Activated CD4-positive, alpha-beta T cell treated with anti-CD3 and anti-CD28 coated beads, Interleukin-2, amount 50 U/mL, for 16 hours (primary cell): Measurements from ENCODE around the gene LHX4.

Experiments
- DNase-seq: peaks from one replicate; pipeline ENCODE4 v3.0.0-alpha.2; 2020

The LHX4 gene

DNA sequence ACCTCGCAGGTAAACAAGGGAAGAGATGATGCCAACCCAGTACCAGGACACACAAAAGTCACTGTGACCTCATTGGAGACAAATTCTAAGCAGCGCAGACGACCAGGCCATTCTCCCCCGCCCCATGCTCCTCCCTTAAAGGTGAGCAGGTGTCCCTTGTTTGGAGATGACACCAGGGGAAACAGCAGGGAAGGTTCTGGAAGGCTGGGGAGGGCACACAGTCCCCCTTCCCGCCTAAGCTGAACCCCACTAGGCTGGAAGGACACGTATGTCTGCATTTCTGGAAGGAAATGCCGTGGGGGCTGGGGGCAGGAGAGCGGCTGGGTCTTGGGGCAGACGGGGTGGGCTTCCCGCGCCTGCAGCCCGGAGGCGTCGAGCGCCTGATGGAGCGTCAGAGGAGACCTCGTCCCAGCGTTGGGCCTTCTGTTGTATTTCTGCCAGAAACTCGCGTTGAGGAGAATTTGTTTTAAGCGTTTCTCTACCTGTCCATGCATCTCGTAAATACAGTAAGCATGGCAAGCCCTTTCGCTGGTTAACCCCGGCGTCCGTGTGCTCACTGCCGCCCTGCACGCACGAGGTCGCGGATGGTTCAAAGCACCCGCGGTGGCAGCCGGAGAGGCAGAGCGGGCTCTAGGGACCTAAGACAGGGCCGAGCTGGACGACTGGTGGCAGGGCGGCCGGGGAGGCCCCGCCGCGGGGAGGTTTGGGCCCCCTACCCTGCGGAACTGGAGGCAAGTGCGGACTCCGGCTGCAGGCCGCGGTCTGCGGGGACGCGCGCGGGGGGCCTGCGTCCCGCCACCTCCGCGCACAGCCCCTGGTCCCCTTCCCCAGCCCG lies 1.2 kb upstream of the LHX4 start:
- no peak for DNase-seq

DNA sequence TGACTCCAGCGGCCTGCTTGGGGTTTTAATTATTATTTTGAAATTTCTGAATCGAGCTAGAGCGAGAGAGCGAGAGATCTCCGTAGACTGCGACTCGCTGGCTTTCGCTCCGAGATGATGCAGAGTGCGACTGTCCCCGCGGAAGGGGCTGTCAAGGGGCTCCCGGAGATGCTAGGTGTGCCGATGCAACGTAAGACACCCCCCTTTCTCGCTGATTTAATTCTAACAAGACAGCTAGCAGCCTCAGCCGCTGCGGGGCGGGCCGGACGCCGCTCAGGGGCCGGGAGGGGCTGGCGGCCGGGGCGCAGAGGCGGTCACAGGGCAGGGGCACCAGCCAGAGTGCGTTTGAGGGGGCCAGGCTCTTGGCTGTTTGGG lies 339 bp downstream of the LHX4 start:
- no peak for DNase-seq

DNA sequence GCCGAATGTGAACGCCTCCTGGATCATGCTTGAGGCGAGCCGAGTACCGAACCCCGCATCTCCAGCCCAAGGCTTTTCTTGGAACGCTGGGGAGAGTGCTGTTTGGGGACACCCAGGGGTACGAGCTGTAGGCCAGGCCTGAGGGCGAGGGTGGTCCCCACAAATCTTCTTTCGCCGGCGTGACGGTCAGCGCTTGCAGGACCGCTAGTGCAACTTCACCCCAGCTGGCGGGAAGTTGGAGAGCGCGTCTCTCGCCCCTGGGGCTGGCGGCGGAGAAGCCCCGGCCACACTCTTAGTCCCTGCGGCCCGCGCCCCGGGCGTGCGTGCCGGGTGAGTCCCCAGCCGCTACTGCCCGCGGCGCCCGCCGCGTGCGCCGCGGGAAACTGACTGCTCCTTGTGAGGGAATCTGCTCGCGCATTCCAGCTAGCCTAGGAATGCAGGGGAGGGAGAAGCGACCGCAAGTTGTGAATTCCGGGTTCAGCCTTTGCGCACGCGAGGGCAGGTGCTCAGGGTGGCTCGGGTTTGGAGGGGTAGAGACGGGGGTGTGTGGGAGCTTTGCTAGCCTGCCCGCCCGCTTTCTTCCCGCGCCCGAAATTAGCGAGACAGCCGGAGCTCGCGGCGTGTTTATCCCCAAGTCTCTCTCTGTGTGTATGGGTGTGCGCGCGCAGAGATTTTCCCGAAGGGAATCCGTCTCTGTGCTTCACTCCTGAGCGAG lies 884 bp downstream of the LHX4 start:
- DNase-seq = no peak

DNA sequence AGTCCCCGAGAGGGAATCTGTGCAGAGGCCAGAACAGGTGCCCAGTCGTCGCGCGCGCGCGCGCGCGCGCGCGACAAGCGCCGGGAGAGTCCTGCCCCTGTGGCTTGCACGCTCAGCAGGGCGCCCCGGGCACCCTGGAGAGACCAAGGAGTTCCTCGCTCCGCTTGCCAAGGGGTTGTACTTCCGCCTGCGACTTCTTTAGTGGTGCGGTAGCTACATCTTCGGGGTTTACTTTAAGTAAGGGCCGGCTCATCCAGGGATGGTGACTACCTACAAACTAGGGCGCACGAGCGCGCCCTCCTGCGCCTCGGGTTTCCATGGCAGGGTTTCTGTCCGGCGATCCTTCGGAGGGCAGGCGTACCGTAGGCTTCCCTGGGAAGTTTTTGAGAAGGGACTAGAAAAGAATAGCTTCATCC lies 1.4 kb downstream of the LHX4 start:
- peak; percentile 38 for DNase-seq

DNA sequence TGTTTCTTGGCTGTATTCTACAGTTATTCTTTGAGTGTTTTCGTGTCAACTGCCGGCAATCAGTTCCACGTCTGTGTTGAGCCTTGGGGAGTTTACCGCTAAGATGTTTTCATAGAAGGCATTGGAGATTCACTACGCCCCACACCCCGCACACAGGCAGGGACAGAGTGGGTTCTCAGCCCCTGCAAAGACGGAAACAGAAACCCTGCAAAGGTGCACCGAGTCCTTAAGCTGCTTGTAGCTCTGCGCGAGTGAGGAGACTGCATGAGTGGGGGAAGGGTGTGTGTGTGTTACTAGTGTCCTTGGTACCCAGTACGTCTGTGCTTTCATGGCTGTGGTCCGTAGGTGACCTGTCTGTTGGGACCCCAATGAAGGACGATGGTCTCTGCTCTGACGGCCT lies 1.9 kb downstream of the LHX4 start:
- DNase-seq = no peak

DNA sequence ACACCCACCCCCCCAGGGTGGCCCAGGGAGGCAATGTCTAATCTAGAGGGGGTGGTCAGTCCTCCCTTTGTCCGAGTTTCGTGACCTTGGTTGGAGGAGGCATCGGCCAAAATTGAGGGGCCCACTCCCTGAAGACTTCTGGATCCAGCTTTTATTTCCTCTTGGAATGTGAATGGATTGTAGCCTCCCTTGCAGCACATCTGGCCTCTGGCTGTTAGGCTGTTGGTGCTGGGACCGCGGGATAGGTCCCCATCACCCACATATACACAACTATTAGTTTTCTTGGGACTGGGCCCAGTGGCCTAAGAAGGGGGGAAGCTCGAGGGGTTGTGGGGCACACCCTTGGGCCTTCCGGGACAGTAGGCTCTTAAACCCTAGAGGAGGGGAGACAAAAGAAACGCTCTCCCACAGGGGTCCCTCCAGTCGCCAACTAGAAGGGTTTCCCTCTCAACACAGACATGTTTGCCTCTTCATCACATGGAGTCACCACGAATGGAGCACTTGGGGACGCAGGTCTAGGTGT lies 2.5 kb downstream of the LHX4 start:
- DNase-seq = no peak

DNA sequence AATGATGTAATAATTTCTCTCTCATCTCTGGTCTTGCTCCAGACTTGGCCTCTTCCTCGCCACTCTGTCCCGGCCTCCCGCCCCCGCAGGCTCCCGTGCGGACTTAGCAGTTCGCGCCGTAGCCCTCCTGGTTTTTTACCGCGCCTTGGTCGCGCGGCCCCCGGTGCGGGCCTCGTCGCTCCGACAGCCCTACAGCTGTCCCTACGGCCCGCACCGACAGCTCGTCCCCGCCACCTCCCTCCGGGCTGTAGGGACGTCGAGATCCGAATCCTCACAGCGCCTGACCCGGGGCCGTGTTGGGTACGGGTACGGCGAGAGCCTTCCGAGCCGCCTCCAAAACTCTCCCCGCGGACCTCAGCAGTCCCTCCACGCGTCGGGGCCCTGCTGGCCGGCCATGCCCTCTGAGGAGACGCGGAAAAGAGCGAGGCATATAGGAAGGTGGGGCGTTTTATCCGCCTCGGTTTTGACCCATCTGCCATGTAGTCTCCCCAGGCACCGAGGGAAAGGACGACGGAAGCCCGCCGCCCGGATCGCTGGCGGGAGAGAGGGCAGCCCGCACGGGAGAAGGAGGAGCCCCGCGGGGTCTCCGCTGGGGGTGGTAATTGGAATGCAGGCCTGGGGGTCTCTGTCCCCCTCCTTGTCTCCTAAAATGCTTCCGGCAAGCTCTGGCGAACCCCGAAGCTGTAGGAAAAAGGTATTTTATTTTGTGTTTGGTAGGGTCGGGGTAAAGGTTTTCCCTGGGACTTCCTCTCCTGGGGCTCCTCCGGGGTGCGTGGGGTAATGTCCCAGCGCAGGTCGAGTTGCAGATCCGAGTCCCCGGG lies 3.3 kb downstream of the LHX4 start:
- DNase-seq = no peak

DNA sequence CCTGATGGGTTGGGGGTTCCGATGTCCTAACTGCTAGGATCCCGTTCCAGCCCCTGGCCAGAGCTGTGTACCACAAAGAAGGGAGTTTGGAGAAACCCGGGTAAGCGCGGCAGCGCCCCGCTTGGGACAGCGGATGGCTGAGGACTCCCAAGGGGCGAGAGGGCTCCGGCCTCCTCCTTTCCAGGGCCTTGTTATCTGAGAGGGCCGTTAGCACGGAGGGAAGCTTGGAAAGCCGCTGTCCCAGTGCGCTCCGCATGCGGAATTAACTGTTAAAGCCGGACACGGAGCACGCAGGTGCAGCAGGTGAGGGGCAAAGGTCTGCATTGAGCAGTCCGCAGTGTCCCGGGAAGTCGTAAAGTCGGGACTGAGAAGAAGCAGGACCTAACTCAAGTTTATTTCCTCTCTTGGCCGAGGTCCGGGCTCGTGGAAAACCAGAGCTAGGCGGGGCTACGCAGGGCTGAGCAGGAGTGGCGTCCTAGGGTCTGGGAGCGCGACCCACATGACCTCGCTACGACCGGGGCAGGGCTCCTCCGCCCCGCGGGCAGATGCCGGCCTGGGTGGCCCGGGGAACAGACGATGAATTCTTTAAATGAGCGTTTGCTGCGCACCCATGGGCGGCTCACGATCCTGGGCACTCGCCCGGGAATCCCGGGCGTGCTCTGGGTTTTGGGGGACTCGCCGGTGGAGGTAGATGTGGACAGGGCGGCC lies 4.5 kb downstream of the LHX4 start:
- DNase-seq = no peak

DNA sequence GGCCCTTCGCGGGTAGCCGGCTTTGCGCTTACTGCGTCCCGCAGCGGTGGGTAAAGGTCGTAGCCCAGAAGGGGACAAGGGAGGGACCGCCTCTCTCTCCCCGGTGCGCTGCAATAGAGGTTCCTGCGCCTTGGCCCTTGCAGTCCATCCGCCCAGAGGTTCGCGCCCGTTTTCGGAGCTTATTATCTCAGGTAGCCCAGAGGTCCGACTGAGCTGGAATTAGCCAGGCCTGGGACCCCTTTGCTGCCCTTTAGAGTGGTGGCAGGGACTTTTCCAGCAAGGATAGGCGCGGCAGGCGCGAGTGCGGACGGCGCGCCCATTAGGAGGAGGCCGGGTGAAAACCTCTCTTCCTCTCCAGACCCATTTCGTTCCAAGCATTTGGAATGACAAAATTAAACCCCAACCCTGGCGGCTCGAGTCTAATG lies 5.0 kb downstream of the LHX4 start:
- DNase-seq = no peak

DNA sequence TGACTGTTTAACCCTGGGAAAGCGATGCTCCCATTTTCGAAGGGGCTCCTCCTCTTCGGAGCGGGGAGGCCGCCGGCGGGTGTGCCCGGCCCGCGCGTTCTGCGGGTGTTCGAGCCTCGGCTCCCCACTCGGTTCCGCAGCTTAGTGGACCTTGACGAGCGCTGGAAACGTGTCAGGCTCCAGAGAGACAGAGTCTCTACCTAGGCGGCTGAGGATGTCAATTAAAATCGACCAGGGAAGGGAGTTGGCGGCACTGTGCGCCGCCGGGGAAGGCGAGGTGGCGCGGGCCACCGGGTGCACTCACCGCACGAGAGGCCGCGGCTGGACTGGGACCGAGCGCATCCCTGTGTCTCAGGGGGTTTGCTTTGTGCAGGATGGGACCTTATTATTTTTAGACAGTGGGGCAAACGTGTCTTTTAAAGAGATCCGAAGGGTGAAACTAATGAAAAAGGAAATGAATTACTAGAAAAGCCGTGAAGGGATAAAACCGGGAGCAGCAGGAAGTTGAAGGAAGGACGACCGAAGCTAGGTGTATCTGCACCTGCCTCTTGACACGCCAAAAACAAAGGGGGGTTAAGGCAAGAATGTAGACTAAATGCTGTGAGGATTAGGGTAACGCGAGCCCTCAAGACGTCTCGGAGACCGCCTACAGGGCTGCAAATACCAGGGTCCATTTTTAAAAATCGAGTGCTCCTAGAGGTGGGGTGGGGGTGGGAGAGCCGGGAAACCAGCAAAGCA lies 5.6 kb downstream of the LHX4 start:
- no peak for DNase-seq

DNA sequence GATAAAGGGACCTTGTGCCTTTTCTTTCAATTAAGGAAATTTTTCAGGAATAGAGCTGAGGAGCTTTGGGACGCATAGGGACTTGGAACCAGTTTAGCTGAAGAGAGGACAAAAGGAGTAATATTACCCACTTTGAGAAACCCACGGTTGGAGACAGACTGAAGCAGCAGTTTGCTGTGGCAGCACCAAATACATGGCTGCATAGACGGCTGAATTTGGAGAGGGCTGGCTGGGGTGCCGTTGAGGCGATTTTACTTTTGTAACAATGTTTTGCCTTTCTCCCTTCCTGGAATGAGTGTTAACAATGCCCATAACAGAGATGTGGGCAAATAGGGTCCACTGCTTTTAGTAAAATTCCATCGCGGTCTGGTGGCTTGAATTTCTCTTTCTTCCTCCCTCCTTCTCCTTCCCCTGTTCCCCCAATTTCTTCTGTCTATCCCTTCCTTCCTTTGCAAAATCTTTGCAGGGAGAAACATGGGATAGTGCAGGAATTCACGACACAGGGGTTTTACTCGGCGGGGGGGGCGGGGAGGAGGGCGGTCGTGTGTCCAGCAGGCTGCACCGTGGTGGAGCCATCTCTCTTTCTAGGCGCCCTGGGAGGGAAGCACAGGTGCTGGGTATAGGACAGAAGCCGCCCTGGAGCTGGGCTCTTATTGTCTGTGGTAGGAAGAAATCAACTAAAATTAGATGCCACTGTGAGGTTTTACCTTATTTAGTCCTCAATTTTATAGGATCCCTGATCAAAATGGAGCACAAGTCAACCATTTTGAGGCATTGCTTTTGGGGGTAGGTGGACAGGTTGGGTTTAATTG lies 6.8 kb downstream of the LHX4 start:
- DNase-seq = no peak

DNA sequence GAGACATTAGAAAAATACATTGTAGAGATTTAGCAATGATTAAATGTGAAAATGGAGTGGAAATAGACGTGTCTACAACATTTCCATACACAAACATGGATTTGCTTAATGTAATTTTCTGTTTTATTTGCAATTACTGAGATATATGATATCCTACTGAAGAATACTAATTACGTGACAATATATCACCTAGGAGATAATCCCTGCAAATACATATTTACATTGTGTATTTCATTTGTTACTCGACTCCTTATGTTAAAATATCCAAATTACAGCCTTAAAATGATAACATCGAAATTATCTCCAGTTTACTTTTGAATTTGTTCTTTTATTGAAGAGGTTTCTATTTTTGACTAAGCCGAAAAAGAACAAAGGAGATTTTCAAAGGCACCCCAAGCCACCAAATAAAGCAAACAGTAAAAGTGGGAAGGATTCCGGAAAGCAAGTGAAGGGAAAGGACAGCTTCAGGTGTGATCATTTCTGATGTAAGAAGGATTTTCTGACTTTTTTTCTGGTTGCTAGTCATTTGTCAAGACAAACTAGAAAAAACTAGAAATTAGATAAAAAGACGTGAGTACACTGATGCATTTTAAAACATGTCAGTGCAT lies 7.9 kb downstream of the LHX4 start:
- DNase-seq = no peak

DNA sequence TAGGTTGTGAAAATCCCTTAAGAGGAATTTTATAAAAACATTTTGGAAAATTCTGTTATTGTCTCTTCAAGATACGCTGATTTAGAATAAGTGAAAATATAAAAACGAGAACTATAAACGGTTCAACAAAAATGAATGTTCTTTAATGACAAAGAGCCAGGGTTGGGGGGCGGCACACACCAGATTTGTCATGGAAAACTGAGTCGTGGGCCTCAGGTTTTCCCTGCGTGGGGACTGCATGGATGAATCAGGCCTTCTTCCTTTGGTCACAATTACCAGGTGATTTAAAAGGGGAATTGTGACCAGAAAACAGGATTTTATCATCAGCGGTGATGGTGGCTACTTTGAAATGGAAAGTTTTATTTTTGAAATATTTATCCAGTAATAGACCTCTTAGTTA lies 8.6 kb downstream of the LHX4 start:
- no peak for DNase-seq

DNA sequence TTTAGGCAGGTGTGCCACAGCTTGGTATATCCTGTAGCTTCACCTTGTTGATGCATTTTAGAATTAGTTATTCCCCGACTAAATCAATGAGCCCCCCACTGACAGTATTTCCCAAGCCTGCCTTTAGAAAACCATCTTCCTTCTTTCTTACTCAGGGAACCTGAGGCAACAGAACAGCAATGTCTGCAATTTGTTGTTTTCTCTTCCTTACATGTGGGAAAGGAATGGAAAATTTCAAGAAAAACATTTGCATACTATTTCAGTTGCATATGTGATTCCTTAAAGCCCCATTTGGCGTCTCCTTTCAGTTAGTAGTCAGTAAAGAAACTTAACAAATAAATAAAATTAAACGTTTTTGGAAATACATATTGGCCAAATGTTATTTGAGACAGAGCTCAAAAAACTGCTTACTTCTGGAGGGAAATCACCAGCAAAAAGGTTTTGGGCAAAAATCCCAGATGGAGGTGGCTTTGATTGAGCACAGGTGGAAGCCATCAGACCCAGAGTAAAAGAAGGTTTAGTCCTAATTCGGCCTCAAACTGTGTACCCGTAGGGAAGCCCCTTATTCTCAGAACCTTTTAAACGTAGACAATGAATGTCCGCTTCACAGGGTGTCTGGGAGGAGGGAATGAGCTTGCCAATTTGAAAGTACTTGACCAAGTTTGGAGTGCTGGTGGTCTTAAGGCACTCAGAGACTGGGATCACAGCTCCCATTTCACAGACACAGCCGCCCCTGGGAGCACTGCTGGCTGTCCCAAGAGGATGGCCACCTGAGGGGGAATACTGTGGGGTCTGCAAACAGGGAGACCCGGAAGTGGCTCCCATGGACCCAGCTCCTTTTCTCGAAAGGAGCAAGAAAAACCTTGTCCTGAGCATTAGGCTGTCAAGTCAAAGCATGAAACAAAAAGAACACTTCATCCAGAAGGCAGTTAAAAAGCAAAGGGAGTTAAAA lies 9.4 kb downstream of the LHX4 start:
- no peak for DNase-seq

DNA sequence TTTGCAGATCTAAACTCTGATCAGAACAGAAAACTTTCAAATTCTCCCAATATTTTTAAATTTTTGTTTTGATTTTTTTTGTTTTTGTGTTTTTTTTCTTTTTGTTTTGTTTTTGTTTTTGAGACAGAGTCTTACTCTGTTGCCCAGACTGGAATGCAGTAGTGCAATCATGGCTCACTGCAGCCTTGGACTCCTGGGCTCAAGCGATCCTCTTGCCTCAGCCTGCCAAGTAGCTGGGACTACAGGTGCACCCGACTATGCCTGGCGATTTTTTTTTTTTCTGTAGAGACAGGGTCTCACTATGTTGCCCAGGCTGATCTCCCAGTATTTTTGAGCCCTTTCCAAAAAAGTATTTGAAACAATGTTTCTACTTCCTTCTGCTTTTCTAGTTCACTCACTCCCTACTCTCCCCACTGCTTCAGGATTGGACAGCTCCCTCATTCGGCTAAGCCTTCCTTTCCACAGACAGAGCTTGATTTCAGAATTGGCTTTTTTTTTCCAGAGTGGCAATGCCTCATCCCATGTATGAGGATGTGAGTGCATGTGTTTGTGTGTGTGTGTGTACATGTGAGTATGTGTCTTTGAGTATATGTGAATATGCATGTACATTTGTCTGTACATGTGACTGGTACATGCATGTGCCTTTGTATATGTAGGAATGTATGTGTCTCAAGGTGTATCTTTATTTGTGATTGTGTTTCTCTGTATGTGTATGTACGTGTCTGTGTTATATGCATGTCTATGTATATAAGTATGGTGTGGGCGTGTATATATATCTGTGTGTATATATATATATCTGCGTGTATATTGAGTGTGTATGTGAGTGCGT lies 11.9 kb downstream of the LHX4 start:
- no peak for DNase-seq

DNA sequence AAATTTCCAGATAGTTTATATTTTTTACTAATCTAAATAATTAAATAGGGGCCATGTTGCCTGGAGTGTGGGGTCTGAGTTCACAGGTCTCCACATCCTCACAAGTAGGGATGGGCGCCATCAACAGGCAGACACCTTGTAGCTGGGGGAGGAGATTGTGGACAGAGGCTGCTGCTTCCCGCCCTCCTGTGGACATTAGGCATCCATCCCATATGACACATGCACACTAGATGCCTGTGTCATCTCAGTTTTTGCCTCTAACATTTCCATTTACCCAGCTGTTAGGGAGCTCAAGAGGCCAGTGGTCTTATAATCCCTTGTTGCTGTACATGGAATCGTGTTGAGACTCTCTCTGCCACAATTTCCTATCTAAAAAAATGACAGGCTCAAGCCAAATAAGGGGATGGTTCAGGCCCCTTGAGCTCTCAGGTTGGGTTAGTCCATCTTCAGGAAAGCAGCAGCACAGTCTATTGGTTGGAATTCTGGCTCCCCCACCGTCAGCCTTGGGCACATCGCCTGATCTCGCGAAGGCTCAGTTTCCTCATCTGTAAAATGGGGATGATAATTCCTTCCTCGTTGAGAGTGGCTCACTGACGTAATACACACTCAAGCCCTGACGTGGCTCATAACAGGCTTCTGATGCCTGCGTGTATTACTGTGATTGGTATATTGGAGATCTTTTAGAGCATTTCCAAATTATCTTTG lies 13.6 kb downstream of the LHX4 start:
- DNase-seq = no peak

DNA sequence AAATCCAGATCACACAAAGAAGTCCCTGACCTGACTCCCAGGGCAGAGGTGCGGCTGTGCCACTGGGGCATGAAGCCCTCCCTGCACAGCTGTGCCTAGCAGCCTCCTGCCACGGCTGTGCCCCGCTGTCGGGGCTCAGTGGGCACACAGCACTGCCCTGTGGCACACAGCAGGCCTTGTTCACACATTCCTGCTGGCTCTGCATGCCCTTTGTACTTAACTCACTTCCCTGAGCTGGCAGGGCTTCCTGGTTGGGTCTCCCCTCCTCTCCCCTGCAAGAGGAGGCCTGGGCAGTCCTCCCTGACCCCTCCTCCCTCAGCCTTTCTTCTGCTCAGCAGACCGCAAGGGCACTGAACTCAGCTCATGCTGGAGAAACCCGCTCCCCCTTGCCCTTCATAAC lies 14.8 kb downstream of the LHX4 start:
- DNase-seq = no peak

DNA sequence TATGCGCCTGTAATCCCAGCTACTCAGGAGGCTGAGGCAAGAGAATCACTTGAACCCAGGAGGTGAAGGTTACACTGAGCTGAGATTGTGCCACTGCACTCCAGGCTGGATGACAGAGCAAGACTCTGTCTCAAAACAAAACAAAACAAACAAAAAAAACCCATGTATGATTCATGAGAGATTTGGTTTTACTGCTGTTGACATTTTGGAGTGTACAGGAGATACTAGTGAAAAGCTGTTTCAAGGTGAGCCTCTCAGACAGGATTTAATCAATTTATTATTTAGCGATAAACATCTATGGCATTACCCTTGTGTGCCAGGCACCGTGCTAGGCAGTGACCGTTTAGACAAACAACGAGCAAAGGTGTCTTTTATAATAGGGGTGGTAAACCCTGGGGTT lies 16.5 kb downstream of the LHX4 start:
- no peak for DNase-seq
